ENCODE data around the gene NSUN3.

NSUN3 gene

DNA sequence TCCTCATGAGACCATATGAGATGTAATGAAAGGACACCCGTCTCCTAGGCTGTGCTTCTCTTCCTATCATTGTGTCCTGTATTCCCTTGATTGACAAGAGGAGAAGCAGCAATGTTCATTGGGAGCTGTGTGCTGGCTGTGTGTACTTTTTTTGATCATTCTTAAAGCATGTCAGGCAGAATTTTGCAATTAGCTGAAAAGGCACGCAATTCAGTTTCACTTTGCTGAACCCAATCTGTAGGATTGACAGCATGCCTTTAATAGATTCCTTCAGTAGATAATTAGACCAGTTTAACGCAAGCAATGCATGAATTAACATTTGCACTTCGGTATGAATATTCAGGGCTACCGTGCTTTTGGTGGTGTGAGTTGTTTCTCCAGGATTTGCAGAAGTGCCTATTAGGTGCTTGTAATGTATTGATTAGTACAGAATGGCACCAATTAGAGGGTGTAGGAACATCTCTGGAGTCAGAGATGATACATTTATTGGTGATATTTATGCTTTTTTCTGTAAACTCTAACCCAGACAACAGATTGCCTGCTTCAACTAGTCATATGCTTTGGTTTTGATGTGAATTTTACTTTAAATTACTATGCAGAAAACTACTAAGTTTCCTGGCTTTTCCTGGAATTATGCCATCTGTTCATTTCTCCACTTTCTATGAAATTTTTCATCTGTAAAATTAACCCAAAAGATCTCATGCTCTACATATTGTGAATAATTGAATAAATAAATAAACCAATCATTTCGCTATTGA, 114.3 kb downstream of the NSUN3 start:
- FAIRE-seq (no peak), DNase-seq (ENCODE audit: insufficient read length, low spot score) (no peak)

Data from GM19239 (cell line).